HG02885 (cell line): Measurements from ENCODE around the gene UPP1.
A peak's percentile ranks its signal among the peaks of the same experiment; 100 is the strongest.

ENCODE experiments used
- ATAC-seq: cut with Tn5 transposase; IDR thresholded peaks from one replicate; pipeline ENCODE4 v1.9.1; 2021; ENCODE audit warnings: mild to moderate bottlenecking; ENCODE audit not compliant: unreplicated experiment, poor library complexity

Gene UPP1

GRCh38 chr7:48084727-48085432 lies 4.2 kb upstream of the UPP1 start:
- peak; percentile 68 for ATAC-seq

GRCh38 chr7:48085433-48085791 lies 3.7 kb upstream of the UPP1 start:
- ATAC-seq = peak; percentile 10

GRCh38 chr7:48085942-48086341 lies 3.1 kb upstream of the UPP1 start:
- no peak for ATAC-seq

- ATAC-seq = peak; percentile 21
Observed at GRCh38 chr7:48087349-48087748, 1.7 kb upstream of the UPP1 start.

- ATAC-seq = peak; percentile 51
Observed at GRCh38 chr7:48088559-48089045, 463 bp upstream of the UPP1 start.

GRCh38 chr7:48090095-48090805 lies 1.2 kb downstream of the UPP1 start:
- ATAC-seq = no peak

- no peak for ATAC-seq
Observed at GRCh38 chr7:48091506-48092433, 2.7 kb downstream of the UPP1 start.

- no peak for ATAC-seq
Observed at GRCh38 chr7:48094861-48095293, 5.8 kb downstream of the UPP1 start.

- no peak for ATAC-seq
Observed at GRCh38 chr7:48096273-48096672, 7.2 kb downstream of the UPP1 start.

- no peak for ATAC-seq
Observed at GRCh38 chr7:48097521-48098231, 8.6 kb downstream of the UPP1 start.

GRCh38 chr7:48098846-48099245 lies 9.8 kb downstream of the UPP1 start:
- ATAC-seq = no peak

- no peak for ATAC-seq
Observed at GRCh38 chr7:48099781-48100180, 10.7 kb downstream of the UPP1 start.

GRCh38 chr7:48101352-48101751 lies 12.3 kb downstream of the UPP1 start:
- no peak for ATAC-seq

GRCh38 chr7:48101968-48102367 lies 12.9 kb downstream of the UPP1 start:
- no peak for ATAC-seq

- ATAC-seq = no peak
Observed at GRCh38 chr7:48102530-48102929, 13.5 kb downstream of the UPP1 start.

- no peak for ATAC-seq
Observed at GRCh38 chr7:48105045-48105444, 16.0 kb downstream of the UPP1 start.

GRCh38 chr7:48106906-48107659 lies 18.0 kb downstream of the UPP1 start:
- no peak for ATAC-seq

- no peak for ATAC-seq
Observed at GRCh38 chr7:48107926-48108472, 18.9 kb downstream of the UPP1 start.
